Measurements from ENCODE around the gene AQR.
"Not testable (repeated sequence)": the region's sequence is repeated elsewhere in the genome, so short reads cannot be mapped to it uniquely, and the experiment has no call there.

Gene AQR

DNA sequence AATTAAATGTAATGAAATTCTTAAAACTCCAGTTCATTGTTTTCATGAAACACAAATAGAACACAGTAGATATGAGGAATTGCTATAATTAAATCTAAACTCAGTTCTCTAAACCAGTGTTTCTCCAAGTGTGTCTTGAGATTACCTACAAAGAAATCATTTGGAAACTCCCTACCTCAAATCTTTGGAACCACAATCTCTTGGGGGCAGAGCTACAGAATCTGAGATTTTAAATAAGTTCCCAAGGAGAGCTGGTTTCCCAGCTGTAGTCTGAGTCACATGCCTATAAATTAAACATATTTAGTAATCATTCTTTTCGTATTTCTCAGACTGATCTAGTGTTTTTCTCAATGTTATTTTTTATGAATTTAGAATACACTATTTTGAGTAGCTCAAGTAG, 157.2 kb downstream of the AQR start:
- no peak for DNase-seq

DNA sequence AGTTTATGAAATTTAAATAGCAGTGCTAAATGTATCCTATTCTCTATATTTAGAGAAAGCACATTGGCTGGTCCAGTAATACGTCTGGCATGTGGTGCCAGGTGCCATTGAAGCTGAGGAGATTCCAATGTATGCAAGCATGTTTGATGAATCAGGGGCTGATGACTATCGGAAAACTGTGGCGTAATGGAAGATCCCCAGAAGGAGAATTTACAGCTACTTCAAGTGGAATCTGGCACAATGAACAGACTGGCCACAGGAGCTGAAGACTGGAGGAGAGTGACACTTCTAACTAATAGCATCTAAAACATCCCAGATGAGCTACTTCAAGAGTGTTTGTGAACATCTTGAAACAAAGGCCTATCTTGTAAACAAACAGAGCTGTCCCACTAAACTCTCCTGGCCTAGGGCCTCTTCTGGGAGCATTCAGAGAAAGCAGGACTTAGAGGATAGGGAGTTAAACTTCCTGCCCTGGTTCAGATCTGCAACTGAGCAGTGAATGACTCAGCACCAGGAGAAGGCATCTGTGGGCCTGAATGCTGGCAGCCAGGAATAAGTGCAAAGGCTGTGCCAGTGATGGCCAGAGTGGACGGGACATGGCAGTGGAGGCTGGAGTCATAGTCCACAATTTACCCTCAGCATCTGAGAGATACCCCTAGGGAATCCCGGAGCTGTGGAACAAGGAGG, 159.0 kb downstream of the AQR start:
- no peak for DNase-seq

DNA sequence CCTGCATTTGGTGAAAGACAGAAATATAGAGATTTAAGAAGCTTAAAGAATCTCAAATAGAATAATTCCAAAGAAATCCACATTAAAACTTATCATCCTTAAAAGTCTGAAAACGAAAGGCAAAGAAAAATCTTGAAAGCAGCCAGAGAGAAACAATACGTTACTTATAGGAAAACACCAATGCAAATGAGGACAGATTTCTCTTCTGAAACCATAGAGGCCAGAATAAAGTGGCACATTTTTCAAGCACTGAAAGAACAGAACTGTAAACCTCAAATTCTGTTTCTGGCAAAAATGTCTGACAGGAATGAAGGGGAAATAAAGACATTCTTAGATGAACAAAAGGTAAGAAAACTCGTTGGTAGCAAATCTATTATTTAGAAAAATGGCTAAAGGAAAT, 160.4 kb downstream of the AQR start:
- DNase-seq, result no peak

DNA sequence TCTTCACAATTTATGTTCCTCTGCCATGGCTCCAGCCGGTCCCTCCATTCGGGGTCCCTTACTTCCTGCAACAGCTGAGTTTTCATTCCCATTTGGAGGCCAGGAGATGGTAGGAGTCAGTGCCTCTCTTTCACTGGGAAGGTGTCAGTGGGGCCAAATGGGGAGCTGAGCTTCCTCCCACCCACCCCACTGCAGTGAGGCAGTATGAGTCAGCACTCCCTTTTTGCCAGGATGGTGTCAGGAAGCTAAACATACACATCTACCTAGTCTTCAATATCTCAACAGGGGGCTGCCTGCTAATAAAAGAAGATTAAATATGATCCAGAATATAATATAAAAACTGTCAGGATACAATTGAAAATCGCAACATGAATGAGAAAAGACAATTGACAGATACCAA, 161.5 kb downstream of the AQR start:
- no peak for DNase-seq

DNA sequence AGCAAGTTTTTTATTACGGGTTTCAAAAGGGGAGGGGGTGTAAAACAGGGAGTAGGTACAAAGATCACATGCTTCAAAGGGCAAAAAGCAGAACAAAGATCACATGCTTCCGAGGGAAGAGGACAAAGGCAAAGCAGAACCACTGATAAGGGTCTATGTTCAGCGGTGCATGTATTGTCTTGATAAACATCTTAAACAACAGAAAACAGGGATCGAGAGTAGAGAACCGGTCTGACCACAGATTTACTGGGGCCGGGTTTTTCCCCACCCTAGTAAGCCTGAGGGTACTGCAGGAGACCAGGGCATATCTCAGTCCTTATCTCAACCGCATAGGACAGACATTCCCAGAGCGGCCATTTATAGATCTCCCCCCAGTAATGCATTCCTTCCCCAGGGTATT, 162.3 kb downstream of the AQR start:
- DNase-seq, result not testable (repeated sequence)

DNA sequence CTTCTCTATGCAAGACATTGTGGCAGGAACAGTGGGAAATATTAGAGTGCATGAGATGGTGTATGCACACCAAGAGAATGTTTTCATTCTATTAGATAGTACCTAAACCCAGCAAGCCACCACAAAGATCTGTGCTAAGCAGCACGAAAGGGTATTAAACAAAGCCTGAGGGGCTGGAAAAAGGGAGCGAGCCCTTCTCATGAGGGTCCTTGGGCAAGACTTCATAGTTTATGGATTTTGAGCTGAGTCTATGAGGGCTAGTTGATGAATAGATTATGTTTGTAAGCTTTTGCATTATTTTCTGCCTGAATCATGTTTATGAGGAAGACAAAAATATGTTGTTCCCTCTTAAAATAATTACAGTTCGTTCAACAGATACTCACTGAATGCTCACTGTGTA, 164.8 kb downstream of the AQR start:
- no peak for DNase-seq

DNA sequence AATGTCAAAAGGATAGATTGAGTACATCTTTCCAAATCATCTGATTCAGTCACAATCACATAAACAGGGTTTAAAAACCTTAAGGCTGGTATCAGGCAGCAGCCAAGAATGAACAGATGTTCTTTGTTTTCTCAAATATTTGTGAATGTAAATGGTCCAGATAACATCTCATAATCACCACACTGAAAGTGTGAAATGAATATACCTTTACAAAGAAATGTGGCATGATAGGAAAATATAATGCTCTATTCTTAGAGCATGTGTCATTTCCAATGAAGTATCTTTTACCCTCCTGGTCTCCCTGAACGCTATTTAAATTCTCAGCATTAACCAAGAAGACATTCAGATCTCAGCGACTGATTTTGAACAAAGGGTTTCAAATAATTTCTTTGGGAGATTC, 165.4 kb downstream of the AQR start:
- no peak for DNase-seq

DNA sequence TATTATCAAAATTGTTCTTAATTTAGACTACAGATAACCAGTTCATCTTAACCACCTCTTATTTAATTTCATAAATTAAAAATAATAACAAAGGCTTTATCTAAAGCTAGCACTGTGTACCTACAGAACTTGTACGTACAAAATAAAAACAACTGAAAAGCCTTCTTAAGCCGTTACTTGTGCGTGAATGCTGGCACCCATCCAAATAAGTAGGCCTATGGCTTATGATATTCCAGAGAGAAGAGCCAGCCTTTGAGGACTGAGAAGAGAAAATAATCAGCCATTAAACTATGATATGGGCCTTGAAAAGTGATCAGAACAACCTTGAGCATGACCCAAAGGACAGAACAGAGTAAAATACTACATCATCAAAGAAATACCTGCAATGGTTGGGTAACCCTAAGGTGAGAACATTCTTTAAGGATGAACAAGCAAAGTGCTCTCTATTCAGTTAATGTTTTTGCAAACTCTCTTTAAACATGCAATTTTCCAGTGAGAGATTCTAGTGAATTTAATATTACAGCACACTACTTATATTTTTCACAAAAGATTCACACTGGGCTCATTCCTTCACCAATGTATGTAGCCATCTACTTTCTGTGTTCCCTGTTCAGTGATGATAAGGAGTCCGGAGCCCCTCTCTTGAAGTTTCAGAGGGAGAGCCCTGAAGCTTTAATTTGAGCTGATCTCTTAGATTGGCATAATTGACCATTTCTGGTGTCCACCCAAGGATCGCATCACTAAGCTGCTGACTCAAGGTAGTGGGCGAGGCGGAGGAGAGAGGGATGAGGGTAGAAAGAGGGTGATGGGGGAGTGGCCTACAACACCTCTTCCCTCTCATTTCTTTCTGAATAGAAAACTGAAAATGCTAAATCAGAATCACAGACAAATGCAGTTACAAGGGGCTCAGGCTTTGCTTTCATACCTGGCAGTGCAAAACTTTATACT, 166.5 kb downstream of the AQR start:
- DNase-seq, result no peak

DNA sequence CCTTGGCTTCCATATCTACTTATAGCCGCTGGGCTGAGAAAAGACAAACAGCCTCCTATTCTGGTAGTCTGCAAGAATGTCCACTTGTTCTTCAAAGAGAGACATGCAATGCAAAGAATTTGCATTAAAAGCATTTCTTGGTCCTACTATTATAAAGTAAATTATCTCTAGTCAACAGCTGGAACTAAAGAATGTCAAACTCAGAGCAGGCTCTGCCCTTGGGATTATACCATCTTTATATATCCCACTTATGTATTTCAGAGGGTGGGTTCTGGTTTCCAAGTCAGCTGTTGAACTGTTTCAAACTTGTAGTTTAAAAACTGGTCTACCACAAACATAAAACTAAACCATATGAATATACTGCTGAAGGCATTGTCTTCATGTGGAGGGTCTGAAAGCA, 167.2 kb downstream of the AQR start:
- DNase-seq, result no peak

Data from effector CD8-positive, alpha-beta T cell (primary cell).